Measurements from ENCODE around the gene SLC2A6. TPM values are rescaled to one million over a fixed set of nuclear protein-coding genes. Genes with fewer than 3 reads are reported as not detected.

Gene SLC2A6
- total RNA-seq, 4 donors from 2014 or later = 0.29 to 3.7 (median 0.49) TPM

DNA sequence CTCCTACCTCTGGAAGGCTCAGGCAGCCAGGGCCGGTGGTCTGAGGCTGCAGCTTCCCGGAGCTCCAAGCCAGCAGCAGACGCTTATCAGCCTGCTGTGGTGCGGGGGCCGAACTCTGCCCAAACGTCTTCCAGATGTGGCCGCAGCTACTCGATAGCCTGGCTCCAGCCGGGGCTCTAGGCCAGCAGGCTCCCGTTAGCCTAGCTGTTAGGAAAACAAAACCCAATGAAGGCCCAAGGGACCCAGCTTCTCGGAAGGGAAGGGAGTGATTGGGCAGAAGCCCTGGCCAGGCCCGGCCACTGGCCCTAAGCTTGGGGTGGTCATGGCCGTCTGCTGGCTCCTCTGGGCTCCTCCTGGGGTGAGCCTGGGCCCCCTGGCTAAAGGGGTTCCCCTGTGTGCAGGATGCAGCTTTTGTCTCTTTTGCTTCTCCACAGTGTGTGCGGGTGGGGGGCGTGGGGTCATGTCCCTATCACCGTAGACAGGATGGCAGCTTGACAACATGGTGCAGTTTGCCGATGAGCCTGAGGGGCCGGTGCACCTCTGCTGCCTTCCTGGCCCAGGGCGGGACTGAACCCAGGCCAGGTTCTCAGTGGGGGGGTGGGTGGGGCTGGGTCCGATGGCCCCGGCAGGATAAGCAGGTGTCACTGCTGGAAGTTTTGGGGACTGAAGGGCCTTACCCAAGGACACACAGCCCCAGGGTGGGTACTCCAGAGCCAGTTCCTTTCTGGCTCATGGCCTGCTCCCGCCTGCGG, 27.2 kb upstream of the SLC2A6 start:
- Histone ChIP-seq H3K36me3 (no peaks in the 10 kb centered on the region), H3K4me3 (no peak overlapping the region), H3K4me1 (peaks cover 23% of the 10 kb centered on the region), H3K27me3 (peaks cover 10% of the 10 kb centered on the region), H3K9me3 (peaks cover 6% of the 10 kb centered on the region), H3K27ac (peak overlapping the region; percentile 43)
- TF ChIP-seq POLR2AphosphoS5 (IDR thresholded peaks at IDR 0.05) = no peak
- no peak for TF ChIP-seq POLR2A (IDR thresholded peaks at IDR 0.05)
- no peak for TF ChIP-seq EP300 (IDR thresholded peaks at IDR 0.05)
- TF ChIP-seq, protein P1, sequence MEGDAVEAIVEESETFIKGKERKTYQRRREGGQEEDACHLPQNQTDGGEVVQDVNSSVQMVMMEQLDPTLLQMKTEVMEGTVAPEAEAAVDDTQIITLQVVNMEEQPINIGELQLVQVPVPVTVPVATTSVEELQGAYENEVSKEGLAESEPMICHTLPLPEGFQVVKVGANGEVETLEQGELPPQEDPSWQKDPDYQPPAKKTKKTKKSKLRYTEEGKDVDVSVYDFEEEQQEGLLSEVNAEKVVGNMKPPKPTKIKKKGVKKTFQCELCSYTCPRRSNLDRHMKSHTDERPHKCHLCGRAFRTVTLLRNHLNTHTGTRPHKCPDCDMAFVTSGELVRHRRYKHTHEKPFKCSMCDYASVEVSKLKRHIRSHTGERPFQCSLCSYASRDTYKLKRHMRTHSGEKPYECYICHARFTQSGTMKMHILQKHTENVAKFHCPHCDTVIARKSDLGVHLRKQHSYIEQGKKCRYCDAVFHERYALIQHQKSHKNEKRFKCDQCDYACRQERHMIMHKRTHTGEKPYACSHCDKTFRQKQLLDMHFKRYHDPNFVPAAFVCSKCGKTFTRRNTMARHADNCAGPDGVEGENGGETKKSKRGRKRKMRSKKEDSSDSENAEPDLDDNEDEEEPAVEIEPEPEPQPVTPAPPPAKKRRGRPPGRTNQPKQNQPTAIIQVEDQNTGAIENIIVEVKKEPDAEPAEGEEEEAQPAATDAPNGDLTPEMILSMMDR (IDR thresholded peaks at IDR 0.05) = no peak
- no peak for DNase-seq (ENCODE audit: low spot score in 2 of 2)
- 16% methylated on average over 8 of the region's 23 CpGs for WGBS

DNA sequence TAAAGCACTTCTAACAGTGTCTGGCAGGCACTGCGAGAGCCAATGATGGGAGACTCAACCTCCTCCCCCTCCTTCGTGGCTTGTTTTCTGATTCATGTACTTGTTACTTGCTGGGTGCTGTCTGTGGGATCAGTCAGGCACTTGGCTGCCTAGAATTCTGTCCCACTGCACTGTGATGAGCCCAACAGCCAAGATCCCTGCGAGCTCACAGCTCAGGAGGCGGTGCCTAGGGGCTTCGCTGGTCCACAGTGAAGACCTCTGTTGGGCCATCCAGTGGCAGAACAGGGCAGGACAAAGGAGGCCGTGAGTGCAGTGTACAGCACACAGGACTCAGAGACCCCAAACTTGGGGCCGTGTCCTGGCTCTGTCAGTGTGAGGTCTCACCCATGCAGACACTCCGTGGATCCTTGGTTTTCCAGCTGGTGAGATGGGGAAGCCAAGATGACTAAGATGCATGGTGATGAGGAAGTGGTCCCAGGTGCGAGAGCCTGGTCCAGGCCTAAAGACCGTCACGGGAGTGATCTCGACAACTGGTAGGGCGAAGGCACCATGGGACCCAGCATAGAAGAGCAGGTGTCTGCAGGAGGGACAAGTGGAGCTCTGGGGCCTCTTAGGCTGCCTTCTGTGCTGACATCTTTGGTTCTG, 26.4 kb upstream of the SLC2A6 start:
- peak overlapping the region; percentile 43 for H3K27ac ChIP-seq
- H3K9me3 ChIP-seq = peaks cover 6% of the 10 kb centered on the region
- peaks cover 23% of the 10 kb centered on the region for H3K4me1 ChIP-seq
- H3K4me3 ChIP-seq = no peak overlapping the region
- no peak for DNase-seq (ENCODE audit: low spot score in 2 of 2)
- no peak for TF ChIP-seq EP300 (IDR thresholded peaks at IDR 0.05)
- no peak for TF ChIP-seq POLR2AphosphoS5 (IDR thresholded peaks at IDR 0.05)
- no peak for TF ChIP-seq POLR2A (IDR thresholded peaks at IDR 0.05)
- TF ChIP-seq, protein P1 (IDR thresholded peaks at IDR 0.05) = no peak
- WGBS = 85% methylated on average over 13 of the region's 13 CpGs
- H3K27me3 ChIP-seq = peaks cover 10% of the 10 kb centered on the region
- no peaks in the 10 kb centered on the region for H3K36me3 ChIP-seq

DNA sequence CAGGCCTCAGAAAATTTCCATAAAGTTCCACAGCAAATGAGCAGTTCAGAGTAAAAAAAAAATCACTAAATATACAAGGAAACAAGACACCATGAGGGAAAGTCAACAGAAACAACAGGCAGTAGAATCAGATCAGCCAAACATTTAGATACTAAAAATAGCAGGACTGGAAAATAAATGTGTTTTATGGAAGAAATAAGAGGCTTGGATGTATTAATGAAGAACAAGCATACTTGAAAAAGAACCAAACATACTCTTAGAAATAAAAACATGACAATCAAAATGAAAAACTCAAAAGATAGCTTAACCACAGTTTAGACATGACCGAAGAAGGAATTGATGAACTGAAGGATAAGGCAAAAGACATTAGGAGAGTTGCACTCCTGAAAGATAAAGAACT, 23.2 kb upstream of the SLC2A6 start:
- Histone ChIP-seq H3K27ac (no peak overlapping the region), H3K36me3 (no peaks in the 10 kb centered on the region), H3K27me3 (peaks cover 20% of the 10 kb centered on the region), H3K4me3 (no peak overlapping the region), H3K9me3 (peaks cover 6% of the 10 kb centered on the region), H3K4me1 (peaks cover 9% of the 10 kb centered on the region)
- 100% methylated on average over 1 of the region's 1 CpG for WGBS
- TF ChIP-seq, protein P1 (IDR thresholded peaks at IDR 0.05) = no peak
- TF ChIP-seq POLR2AphosphoS5 (IDR thresholded peaks at IDR 0.05) = no peak
- no peak for TF ChIP-seq POLR2A (IDR thresholded peaks at IDR 0.05)
- TF ChIP-seq EP300 (IDR thresholded peaks at IDR 0.05) = no peak
- DNase-seq (ENCODE audit: low spot score in 2 of 2) = no peak

DNA sequence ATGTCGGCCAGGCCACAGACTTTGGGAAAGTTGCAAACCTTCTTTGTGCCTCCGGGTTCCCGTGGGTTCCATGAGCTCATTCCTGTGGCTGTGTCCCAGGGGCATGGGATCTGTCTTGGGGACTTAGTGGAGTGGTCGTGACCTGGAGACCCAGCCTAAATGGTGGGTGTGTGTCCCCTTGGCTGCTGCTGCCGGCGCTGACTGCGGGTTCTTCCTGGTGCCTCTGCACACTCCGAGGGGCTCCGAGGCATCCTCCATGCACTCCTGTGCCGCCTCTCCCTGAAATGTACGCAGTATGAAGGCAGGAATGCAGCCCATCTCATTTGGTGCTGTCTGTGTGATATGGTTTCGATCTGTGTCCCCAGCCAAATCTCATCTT, 21.0 kb upstream of the SLC2A6 start:
- Histone ChIP-seq H3K9me3 (peaks cover 6% of the 10 kb centered on the region), H3K27ac (no peak overlapping the region), H3K4me1 (no peaks in the 10 kb centered on the region), H3K36me3 (no peaks in the 10 kb centered on the region), H3K27me3 (peaks cover 33% of the 10 kb centered on the region), H3K4me3 (no peak overlapping the region)
- no peak for DNase-seq (ENCODE audit: low spot score in 2 of 2)
- WGBS = 88% methylated on average over 10 of the region's 12 CpGs
- TF ChIP-seq POLR2A (IDR thresholded peaks at IDR 0.05) (no peak), EP300 (IDR thresholded peaks at IDR 0.05) (no peak), POLR2AphosphoS5 (IDR thresholded peaks at IDR 0.05) (no peak)
- TF ChIP-seq, protein P1 (IDR thresholded peaks at IDR 0.05) = no peak

DNA sequence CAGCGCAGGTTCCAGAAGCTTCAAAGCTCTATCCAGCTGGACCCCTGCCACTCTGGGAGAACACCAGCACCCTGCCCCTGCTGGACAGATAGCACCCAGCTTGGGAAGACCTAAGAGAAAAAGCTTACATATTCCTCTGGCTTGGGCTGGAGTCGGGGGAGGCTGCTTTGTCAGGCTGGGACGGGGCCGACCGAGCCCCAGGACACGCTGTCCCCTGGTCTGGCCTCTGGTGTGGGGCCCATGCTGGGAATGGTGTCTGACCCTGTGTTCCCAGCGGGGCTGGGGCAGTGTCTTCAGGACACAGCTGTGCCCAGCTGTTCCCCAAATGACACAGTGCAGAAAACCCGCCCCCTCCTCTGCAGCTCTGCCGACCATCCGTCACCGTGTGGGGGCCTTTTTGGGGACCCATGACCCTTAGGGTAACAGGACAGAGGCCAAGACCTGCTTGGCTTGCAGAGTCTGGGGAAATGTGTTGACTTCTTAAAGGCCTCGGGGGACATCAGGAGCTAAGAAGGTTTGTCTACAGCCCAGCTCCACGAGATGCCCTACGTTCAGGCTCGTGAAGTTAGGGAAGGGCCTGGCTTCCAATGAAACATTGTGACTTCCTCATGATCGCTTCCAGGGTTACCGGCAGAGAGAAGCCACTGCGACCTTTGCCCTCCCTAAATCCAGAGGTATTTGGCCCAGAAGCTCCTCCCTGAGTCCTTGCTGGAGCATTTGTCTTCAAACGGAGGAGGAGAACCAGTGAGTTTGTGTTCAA, 20.4 kb upstream of the SLC2A6 start:
- DNase-seq (ENCODE audit: low spot score in 2 of 2) = no peak
- Histone ChIP-seq H3K27ac (no peak overlapping the region), H3K4me1 (no peaks in the 10 kb centered on the region), H3K9me3 (peaks cover 6% of the 10 kb centered on the region), H3K36me3 (no peaks in the 10 kb centered on the region), H3K27me3 (peaks cover 33% of the 10 kb centered on the region), H3K4me3 (no peak overlapping the region)
- WGBS = 48% methylated on average over 5 of the region's 19 CpGs
- TF ChIP-seq POLR2AphosphoS5 (IDR thresholded peaks at IDR 0.05) = no peak
- TF ChIP-seq EP300 (IDR thresholded peaks at IDR 0.05) = no peak
- TF ChIP-seq POLR2A (IDR thresholded peaks at IDR 0.05) = no peak
